Neural progenitor cell (in vitro differentiated cells): ENCODE measurements around the gene SNX13. TPM values are rescaled to one million over a fixed set of nuclear protein-coding genes. Genes with fewer than 3 reads are reported as not detected.

Experiments
- DNase-seq: peaks from one replicate; pipeline ENCODE4 v3.0.0-alpha.2; 2016; ENCODE audit warnings: low spot score
- H2AFZ ChIP-seq: fragments of 200-600 bp; sonication (generic); replicated peaks from 2 replicates; pipeline ENCODE4 v1.6.1; 2016; ENCODE audit warnings: antibody characterized with exemption
- H3F3A ChIP-seq: fragments of 200-600 bp; sonication (generic); 2 replicates; pipeline ENCODE4 v1.6.1; 2016; ENCODE audit warnings: antibody characterized with exemption, low read depth
- H3K27ac ChIP-seq: fragments of 200-600 bp; sonication (generic); 2 replicates; pipeline ENCODE4 v1.5.1; 2016; ENCODE audit warnings: mild to moderate bottlenecking
- H3K27me3 ChIP-seq: fragments of 200-600 bp; sonication (generic); 2 replicates; pipeline ENCODE4 v1.6.1; 2016; ENCODE audit warnings: mild to moderate bottlenecking, moderate library complexity
- H3K36me3 ChIP-seq: fragments of 200-600 bp; sonication (generic); 2 replicates; pipeline ENCODE4 v1.5.1; 2016
- H3K4me1 ChIP-seq: fragments of 200-600 bp; sonication (generic); 2 replicates; pipeline ENCODE4 v1.6.1; 2016; ENCODE audit warnings: mixed run types
- H3K4me2 ChIP-seq: fragments of 200-600 bp; sonication (generic); 2 replicates; pipeline ENCODE4 v1.6.1; 2016
- H3K4me3 ChIP-seq: fragments of 200-600 bp; sonication (generic); 2 replicates; pipeline ENCODE4 v1.5.1; 2016
- H3K79me2 ChIP-seq: fragments of 200-600 bp; sonication (generic); 2 replicates; pipeline ENCODE4 v1.6.1; 2016; ENCODE audit warnings: low read depth
- H3K9ac ChIP-seq: fragments of 200-600 bp; sonication (generic); 2 replicates; pipeline ENCODE4 v1.6.1; 2016
- H3K9me3 ChIP-seq: fragments of 200-600 bp; sonication (generic); 2 replicates; pipeline ENCODE4 v1.5.1; 2016; ENCODE audit warnings: low read depth
- H4K20me1 ChIP-seq: fragments of 200-600 bp; sonication (generic); 2 replicates; pipeline ENCODE4 v1.6.1; 2016; ENCODE audit warnings: low read depth
- H3K27ac Mint-ChIP-seq: 3 replicates; pipeline ENCODE4 v1.8.0; 2021; ENCODE audit warnings: mixed read lengths
- H3K27me3 Mint-ChIP-seq: 2 replicates; pipeline ENCODE4 v1.8.0; 2022; ENCODE audit warnings: low read depth, mild to moderate bottlenecking, inconsistent platforms, moderate library complexity, mixed read lengths; ENCODE audit not compliant: insufficient read depth
- H3K36me3 Mint-ChIP-seq: 3 replicates; pipeline ENCODE4 v1.8.0; 2021; ENCODE audit warnings: mixed read lengths
- H3K4me1 Mint-ChIP-seq: 3 replicates; pipeline ENCODE4 v1.8.0; 2021; ENCODE audit warnings: mixed read lengths
- H3K4me3 Mint-ChIP-seq: 3 replicates; pipeline ENCODE4 v1.8.0; 2021; ENCODE audit warnings: mild to moderate bottlenecking, moderate library complexity, mixed read lengths
- H3K9me3 Mint-ChIP-seq: 3 replicates; pipeline ENCODE4 v1.8.0; 2020; ENCODE audit warnings: mixed read lengths
- EZH2 ChIP-seq: fragments of 200-600 bp; sonication (generic); IDR thresholded peaks from 2 replicates; pipeline ENCODE4 v1.6.1; 2017; ENCODE audit warnings: antibody characterized with exemption, mild to moderate bottlenecking, moderate library complexity
- EZH2phosphoT487 ChIP-seq: fragments of 200-600 bp; sonication (generic); IDR thresholded peaks from 2 replicates; pipeline ENCODE4 v1.6.1; 2017; ENCODE audit warnings: antibody characterized with exemption
- total RNA-seq: library from RNA; depleted of rRNA; stranded (reverse); fragments of >200 nt; gene quantifications from 2 replicates; pipeline ENCODE4 v1.2.3, GENCODE V29; 2015; ENCODE audit warnings: low replicate concordance

SNX13 gene
- total RNA-seq, 1 donor from 2014 or later = 67.5 TPM

DNA sequence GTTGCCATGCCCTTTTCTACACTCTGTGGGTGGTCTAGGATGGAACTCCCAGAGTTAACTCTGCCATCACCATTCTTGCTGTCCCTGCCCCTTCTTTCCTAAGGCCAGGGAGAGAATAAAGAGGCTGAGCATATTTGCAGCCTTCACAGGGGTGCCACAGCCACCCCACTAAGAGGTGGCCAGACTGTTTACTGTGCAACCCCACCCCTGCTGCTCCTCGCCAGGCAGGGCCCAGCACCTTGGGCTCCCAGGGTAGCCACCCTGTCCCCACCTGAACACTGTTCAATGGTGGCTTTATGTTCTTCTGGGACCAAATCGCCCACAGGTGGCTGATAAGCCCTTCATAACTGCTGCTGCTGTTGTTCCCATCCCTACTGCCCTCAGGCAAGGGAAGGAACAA lies 198.9 kb downstream of the SNX13 start:
- H3K4me1 Mint-ChIP-seq = no peaks in the 10 kb centered on the region
- DNase-seq = no peak
- no peaks in the 10 kb centered on the region for H3K9me3 ChIP-seq
- no peaks in the 10 kb centered on the region for H3K79me2 ChIP-seq
- H3F3A ChIP-seq = no peaks in the 10 kb centered on the region
- peaks cover 5% of the 10 kb centered on the region for H3K27me3 Mint-ChIP-seq
- H3K36me3 ChIP-seq = no peaks in the 10 kb centered on the region
- H4K20me1 ChIP-seq = no peaks in the 10 kb centered on the region
- TF ChIP-seq EZH2phosphoT487 (no peak), EZH2 (no peak)
- no peak overlapping the region for H3K4me2 ChIP-seq
- no peak overlapping the region for H3K4me3 ChIP-seq
- H3K9ac ChIP-seq = no peak overlapping the region
- H2AFZ ChIP-seq = no peak overlapping the region
- no peaks in the 10 kb centered on the region for H3K27me3 ChIP-seq
- no peaks in the 10 kb centered on the region for H3K9me3 Mint-ChIP-seq
- H3K36me3 Mint-ChIP-seq = no peaks in the 10 kb centered on the region
- no peak overlapping the region for H3K4me3 Mint-ChIP-seq
- H3K27ac ChIP-seq = no peak overlapping the region
- H3K4me1 ChIP-seq = no peaks in the 10 kb centered on the region
- H3K27ac Mint-ChIP-seq = no peak overlapping the region

Other genes starting within 250 kb of the SNX13 start
- not detected in 2 replicates for gene PRPS1L1, start 87.4 kb upstream of the SNX13 start, total RNA-seq